H1 (cell line): ENCODE measurements around the gene DHRS3. TPM values are rescaled to one million over a fixed set of nuclear protein-coding genes. Genes with fewer than 3 reads are reported as not detected.

Source experiments
- CTCF ChIA-PET: fragments of 300-600 bp; sonication (Branson Sonifier 250); formaldehyde crosslinking; loops from one replicate; lab custom pipeline; 2021; ENCODE audit not compliant: partially characterized antibody; lab: Charles Lee
- POLR2A ChIA-PET: fragments of 300-600 bp; sonication (Branson Sonifier 250); formaldehyde crosslinking; loops from one replicate; lab custom pipeline; 2021; ENCODE audit warnings: inconsistent platforms; ENCODE audit not compliant: partially characterized antibody; lab: Charles Lee
- DNase-seq, 2 experiments: peaks; one replicate each; pipeline versions ENCODE4 v3.0.0 to v3.0.0-alpha.2; 2010 to 2022; ENCODE audit warnings: low spot score in 2 of 2, low read depth in 1 of 2, mixed read lengths in 1 of 2
- FAIRE-seq: peaks from 2 replicates; lab custom pipeline; 2011; peaks lifted over from hg19 to GRCh38; lab: Jason Lieb, UNC
- H2AFZ ChIP-seq: 2 replicates; pipeline ENCODE4 v1.8.1; 2012; ENCODE audit warnings: low read length, inconsistent platforms
- H2AK5ac ChIP-seq: 2 replicates; pipeline ENCODE4 v1.6.1; 2013; ENCODE audit warnings: low read depth, low read length
- H2BK120ac ChIP-seq: replicated peaks from 2 replicates; pipeline ENCODE3; 2013; ENCODE audit warnings: low read depth, low read length, inconsistent platforms
- H2BK12ac ChIP-seq: 2 replicates; pipeline ENCODE4 v1.6.1; 2013; ENCODE audit warnings: low read depth, low read length
- H2BK15ac ChIP-seq: 2 replicates; pipeline ENCODE4 v1.6.1; 2013; ENCODE audit warnings: low read length
- H2BK20ac ChIP-seq: 2 replicates; pipeline ENCODE4 v1.6.1; 2013; ENCODE audit warnings: low read length
- H2BK5ac ChIP-seq: 2 replicates; pipeline ENCODE4 v1.6.1; 2013; ENCODE audit warnings: low read depth, low read length
- H3K14ac ChIP-seq: 2 replicates; pipeline ENCODE4 v1.6.1; 2013; ENCODE audit warnings: inconsistent platforms; ENCODE audit not compliant: insufficient read length
- H3K18ac ChIP-seq: 2 replicates; pipeline ENCODE4 v1.6.1; 2013; ENCODE audit warnings: low read length; ENCODE audit errors: extremely low read depth
- H3K23ac ChIP-seq: 2 replicates; pipeline ENCODE4 v1.6.1; 2013; ENCODE audit warnings: inconsistent platforms; ENCODE audit not compliant: insufficient read length
- H3K23me2 ChIP-seq: 2 replicates; pipeline ENCODE4 v1.6.1; 2013; ENCODE audit warnings: low read depth, low read length
- H3K27ac ChIP-seq: 2 replicates; pipeline ENCODE4 v1.6.1; 2011; ENCODE audit warnings: low read depth, low read length, inconsistent platforms
- H3K27me3 ChIP-seq, 4 experiments: replicated peaks in 1 of 4; 1 replicate in 1 of 4; 2 replicates in 3 of 4; pipeline versions ENCODE4 v1.6.1 to v1.8.1; 2011 to 2013; ENCODE audit warnings: low read length in 3 of 4, mild to moderate bottlenecking in 3 of 4, inconsistent platforms in 2 of 4, mixed read lengths in 2 of 4, moderate library complexity in 1 of 4; ENCODE audit not compliant: control insufficient read depth in 3 of 4, insufficient read depth in 3 of 4; ENCODE audit errors: extremely low read depth in 1 of 4
- H3K36me3 ChIP-seq, 4 experiments: 2 replicates each; pipeline versions ENCODE4 v1.6.1 to v1.8.1; 2011 to 2013; ENCODE audit warnings: mild to moderate bottlenecking in 4 of 4, low read length in 3 of 4, moderate library complexity in 2 of 4, control low read depth in 1 of 4, inconsistent platforms in 1 of 4; ENCODE audit not compliant: insufficient read depth in 4 of 4, control insufficient read depth in 2 of 4
- H3K4ac ChIP-seq: replicated peaks from 2 replicates; pipeline ENCODE3; 2013; ENCODE audit warnings: low read length, low read depth, mixed read lengths, inconsistent platforms; ENCODE audit not compliant: insufficient read length
- H3K4me1 ChIP-seq, 4 experiments: replicated peaks in 1 of 4; 1 replicate in 1 of 4; 2 replicates in 3 of 4; pipeline versions ENCODE4 v1.6.1 to v1.8.1; 2011 to 2013; ENCODE audit warnings: low read length in 3 of 4, inconsistent platforms in 2 of 4, mixed read lengths in 1 of 4; ENCODE audit not compliant: insufficient read depth in 4 of 4, control insufficient read depth in 3 of 4
- H3K4me2 ChIP-seq, 2 experiments: 2 replicates each; pipeline versions ENCODE4 v1.6.1 to v1.8.1; 2011 to 2013; ENCODE audit warnings: low read depth in 2 of 2, low read length in 2 of 2, control low read depth in 1 of 2, inconsistent platforms in 1 of 2, mild to moderate bottlenecking in 1 of 2; ENCODE audit not compliant: insufficient read depth in 1 of 2
- H3K4me3 ChIP-seq, 4 experiments: fragments of 200-600, 300-600 bp in 1 of 4; sonication (generic), shearing (Covaris generic), sonication (Bioruptor Twin) in 1 of 4; 2 replicates each; pipeline versions ENCODE4 v1.5.1 to v1.8.1; 2011 to 2016; ENCODE audit warnings: low read length in 4 of 4, low read depth in 3 of 4, control low read depth in 2 of 4, inconsistent platforms in 2 of 4, mild to moderate bottlenecking in 2 of 4, mixed read lengths in 1 of 4, moderate library complexity in 1 of 4; ENCODE audit not compliant: insufficient read depth in 2 of 4; ENCODE audit errors: extremely low read depth in 1 of 4
- H3K56ac ChIP-seq: replicated peaks from 2 replicates; pipeline ENCODE3; 2013; ENCODE audit warnings: low read depth, mild to moderate bottlenecking, mixed read lengths, low read length, inconsistent platforms; ENCODE audit not compliant: insufficient read length
- H3K79me1 ChIP-seq: 2 replicates; pipeline ENCODE4 v1.6.1; 2013; ENCODE audit warnings: low read depth, low read length, control low read depth
- H3K79me2 ChIP-seq, 2 experiments: 2 replicates each; pipeline versions ENCODE4 v1.6.1 to v1.8.1; 2012 to 2013; ENCODE audit warnings: low read length in 2 of 2, mild to moderate bottlenecking in 2 of 2, inconsistent platforms in 1 of 2; ENCODE audit not compliant: insufficient read depth in 2 of 2, control insufficient read depth in 1 of 2
- H3K9ac ChIP-seq, 4 experiments: replicated peaks in 1 of 4; 1 replicate in 1 of 4; 2 replicates in 3 of 4; pipeline versions ENCODE4 v1.6.1 to v1.8.1; 2011 to 2013; ENCODE audit warnings: low read depth in 3 of 4, low read length in 3 of 4, control low read depth in 2 of 4, mild to moderate bottlenecking in 2 of 4, moderate library complexity in 2 of 4, inconsistent platforms in 1 of 4; ENCODE audit errors: extremely low read depth in 1 of 4
- H3K9me3 ChIP-seq, 2 experiments: 2 replicates each; pipeline versions ENCODE4 v1.6.1 to v1.8.1; 2012 to 2013; ENCODE audit warnings: mild to moderate bottlenecking in 2 of 2, moderate library complexity in 2 of 2, control low read depth in 1 of 2, inconsistent platforms in 1 of 2, low read depth in 1 of 2, low read length in 1 of 2, mixed read lengths in 1 of 2; ENCODE audit not compliant: insufficient read depth in 2 of 2
- H4K20me1 ChIP-seq, 2 experiments: replicated peaks in 1 of 2; 2 replicates each; pipeline versions ENCODE3 to v1.8.1; 2011 to 2013; ENCODE audit warnings: inconsistent platforms in 2 of 2, low read length in 2 of 2, mild to moderate bottlenecking in 1 of 2; ENCODE audit not compliant: insufficient read depth in 2 of 2, control insufficient read depth in 1 of 2
- H4K5ac ChIP-seq: 2 replicates; pipeline ENCODE4 v1.6.1; 2013; ENCODE audit warnings: low read length, low read depth, mixed read lengths, inconsistent platforms; ENCODE audit not compliant: insufficient read length
- H4K8ac ChIP-seq: 2 replicates; pipeline ENCODE4 v1.8.0; 2013; ENCODE audit warnings: mild to moderate bottlenecking, moderate library complexity, low read length, inconsistent platforms; ENCODE audit not compliant: insufficient read depth; ENCODE audit errors: extremely low read depth
- H4K91ac ChIP-seq: replicated peaks from 2 replicates; pipeline ENCODE3; 2013; ENCODE audit warnings: low read length, mixed read lengths, inconsistent platforms; ENCODE audit not compliant: insufficient read length
- CHD2 ChIP-seq: IDR thresholded peaks from 2 replicates; pipeline ENCODE4 v1.6.1; 2012; ENCODE audit warnings: low read length, improper control_type of control experiment
- CREB1 ChIP-seq: IDR thresholded peaks from 2 replicates; pipeline ENCODE4 v1.6.1; 2012; ENCODE audit warnings: inconsistent platforms
- FOSL1 ChIP-seq: IDR thresholded peaks from 2 replicates; pipeline ENCODE4 v1.6.1; 2011; ENCODE audit warnings: mild to moderate bottlenecking, low read depth, low read length, moderate library complexity; ENCODE audit not compliant: insufficient read depth
- RBBP5 ChIP-seq: IDR thresholded peaks from 2 replicates; pipeline ENCODE4 v1.7.1; 2012; ENCODE audit warnings: low read depth, mild to moderate bottlenecking, inconsistent platforms, low read length, moderate library complexity, borderline replicate concordance
- RFX5 ChIP-seq: IDR thresholded peaks from 2 replicates; pipeline ENCODE4 v1.6.1; 2011; ENCODE audit warnings: low read depth, low read length, improper control_type of control experiment, borderline replicate concordance
- SAP30 ChIP-seq: fragments of 300-600 bp; sonication (generic); IDR thresholded peaks from 2 replicates; pipeline ENCODE4 v1.7.1; 2012; ENCODE audit warnings: low read length, moderate library complexity, mild to moderate bottlenecking, inconsistent platforms; ENCODE audit not compliant: insufficient read depth, insufficient replicate concordance
- SIN3A ChIP-seq, 2 experiments: IDR thresholded peaks in 1 of 2; conservative IDR thresholded peaks in 1 of 2; 2 replicates each; pipeline ENCODE4 v1.6.1; 2011 to 2012; ENCODE audit warnings: low read length in 2 of 2, improper control_type of control experiment in 1 of 2, low read depth in 1 of 2, mild to moderate bottlenecking in 1 of 2
- TBP ChIP-seq: IDR thresholded peaks from 2 replicates; pipeline ENCODE4 v1.6.1; 2011; ENCODE audit warnings: low read depth, low read length, improper control_type of control experiment
- TEAD4 ChIP-seq: IDR thresholded peaks from 2 replicates; pipeline ENCODE4 v1.6.1; 2012; ENCODE audit warnings: low read depth, low read length, inconsistent platforms, mixed read lengths
- WGBS, 2 experiments: shearing (Covaris generic) in 1 of 2; methylation state at CpG; one replicate each; pipeline versions ENCODE4 v1.1.6 to v1.1.7; 2013 to 2015; ENCODE audit warnings: low lambda C conversion rate in 2 of 2, mixed read lengths in 2 of 2, inconsistent platforms in 1 of 2, low coverage in 1 of 2, missing lambda C conversion rate in 1 of 2; ENCODE audit not compliant: insufficient replicate concordance in 2 of 2, insufficient coverage in 1 of 2, insufficient read length in 1 of 2; ENCODE audit errors: extremely low coverage in 1 of 2, missing lambda C conversion rate in 1 of 2; 5-methylcytosine and 5-hydroxymethylcytosine counted together
- polyA plus RNA-seq, 7 experiments: library from polyadenylated mRNA; depleted of rRNA in 3 of 7; stranded (reverse) in 5 of 7; unstranded in 2 of 7; fragments of >200 nt in 5 of 7; fragments of 200-250 nt in 2 of 7; gene quantifications; 1 replicate in 5 of 7; 2 replicates in 1 of 7; 4 replicates in 1 of 7; pipeline versions ENCODE4 v1.2.1 to v1.2.3, GENCODE V29; 2011 to 2013; ENCODE audit warnings: missing spikeins in 2 of 7, mixed read lengths in 2 of 7
- total RNA-seq: library from RNA; stranded (reverse); fragmentation: NEBNext Ultra II Directional; extraction: Animal tissue kit (Norgen Biotek cat#: 25700); gene quantifications from 2 replicates; pipeline ENCODE4 v1.2.1, GENCODE V29; 2021

The DHRS3 gene
- total and polyA plus RNA-seq, 2 of the 8 experiments (the other 6 are each of a cell fraction or from before 2014, with no cell fraction given) = 32.5 to 36.4 TPM

- Histone ChIP-seq H3K4me3 (peak overlapping the region; percentile 81 to 97 (median 90)), H3K56ac (peak overlapping the region; percentile 37), H2BK15ac (no peak overlapping the region), H3K27me3 (no peaks in the 10 kb centered on the region; a peak in 1 of 7 replicates), H3K9me3 (no peaks in the 10 kb centered on the region), H2BK12ac (0 out of 2 replicates have a peak overlapping the region, but pooled peaks have one; percentile 68), H3K79me2 (peaks cover 21 to 37% of the 10 kb centered on the region in 2 experiments), H3K23ac (no peak overlapping the region), H3K9ac (peak overlapping the region; percentile 1 to 63 (median 40); a peak in 6 of 7 replicates), H4K91ac (peak overlapping the region; percentile 76), H3K36me3 (peaks cover 0 to 13% (median 3%) of the 10 kb centered on the region in 4 experiments; a peak in 4 of 8 replicates), H2BK120ac (no peak overlapping the region), H3K4ac (no peak overlapping the region), H3K14ac (no peak overlapping the region), H3K18ac (peak overlapping the region; percentile 97), H2BK20ac (peak overlapping the region; percentile 21; the same call in 1 of the 2 replicates), H2AFZ (no peak overlapping the region), H2AK5ac (no peak overlapping the region), H4K8ac (peak overlapping the region; percentile 26; the same call in 1 of the 2 replicates), H3K23me2 (peaks cover 27% of the 10 kb centered on the region), H3K27ac (peak overlapping the region; percentile 76; the same call in 1 of the 2 replicates), H4K5ac (peak overlapping the region; percentile 48), H3K4me1 (peaks cover 8 to 18% (median 12%) of the 10 kb centered on the region in 4 experiments), H2BK5ac (peak overlapping the region; percentile 97), H4K20me1 (peaks cover 0 to 9% of the 10 kb centered on the region in 2 experiments), H3K79me1 (peaks cover 14% of the 10 kb centered on the region), H3K4me2 (peak overlapping the region; percentile 62 to 97)
- ChIA-PET POLR2A (interaction anchor here (1.2 to 11.4 kb wide), 8 partner anchors 10 to 341 kb away, joined by 3 to 107 read pairs (median 12); no protein-coding TSS in a partner anchor), CTCF (interaction anchor here (0.8 to 11.2 kb wide), 8 partner anchors 13 to 341 kb away, joined by 3 to 130 read pairs (median 8); no protein-coding TSS in a partner anchor)
- WGBS, 2 experiments = 3% methylated on average over 30 of the region's 53 CpGs; no CpG with 5 or more reads in 1 of the 2 experiments
- DNase-seq (no peak), FAIRE-seq (no peak)
- TF ChIP-seq RFX5 (no peak), CHD2 (no peak), SIN3A (conservative IDR thresholded peaks at IDR 0.05 in 1 of 2, IDR thresholded peaks at IDR 0.05 in 1 of 2; ENCODE audit: low read depth in 1 of 2, low read length in 2 of 2) (peak in 1 of 2 experiments; percentile 8; a peak in 1 of 4 replicates), TEAD4 (0 out of 2 replicates have a peak, but pooled peaks have one; percentile 5), SAP30 (no peak), RBBP5 (no peak), FOSL1 (no peak), CREB1 (peak; percentile 37; the same call in 1 of the 2 replicates), TBP (no peak; the same call in 1 of the 2 replicates)
These were observed 1.2 kb downstream of the DHRS3 start for GRCh38 chr1:12616709-12617373.
